ENCODE data around the gene WDR7.

WDR7 gene

GRCh38 chr18:57023275-57023882 is 372.2 kb downstream of the WDR7 start:
- Histone ChIP-seq H3K4me2 (ENCODE audit: low read length) (peak overlapping the region; percentile 57), H3K79me2 (ENCODE audit: low read length) (no peaks in the 10 kb centered on the region), H3K9me3 (ENCODE audit: insufficient read depth, low read length) (no peaks in the 10 kb centered on the region), H3K36me3 (replicated peaks; ENCODE audit: low read depth, low read length) (peaks cover 3% of the 10 kb centered on the region), H2AFZ (ENCODE audit: low read depth, low read length) (no peak overlapping the region), H3K27me3 (ENCODE audit: low read depth, low read length) (no peaks in the 10 kb centered on the region), H3K9ac (ENCODE audit: low read length) (peak overlapping the region; percentile 44), H3K4me3 (ENCODE audit: low read length) (peak overlapping the region; percentile 12), H3K27ac (ENCODE audit: low read length) (peak overlapping the region; percentile 77), H3K4me1 (ENCODE audit: low read length) (peaks cover 81% of the 10 kb centered on the region), H4K20me1 (ENCODE audit: insufficient read depth, low read length) (no peaks in the 10 kb centered on the region)
- TF ChIP-seq CTCF (IDR thresholded peaks at IDR 0.05; ENCODE audit: low read depth, low read length) (no peak), EZH2phosphoT487 (IDR thresholded peaks at IDR 0.05; ENCODE audit: low read depth) (no peak)

GRCh38 chr18:57025540-57025939 is 374.4 kb downstream of the WDR7 start:
- H3K36me3 ChIP-seq (replicated peaks; ENCODE audit: low read depth, low read length) = peaks cover 3% of the 10 kb centered on the region
- H3K4me3 ChIP-seq (ENCODE audit: low read length) = peak overlapping the region; percentile 24
- H3K4me2 ChIP-seq (ENCODE audit: low read length) = peak overlapping the region; percentile 57
- no peaks in the 10 kb centered on the region for H3K27me3 ChIP-seq (ENCODE audit: low read depth, low read length)
- peaks cover 59% of the 10 kb centered on the region for H3K4me1 ChIP-seq (ENCODE audit: low read length)
- H4K20me1 ChIP-seq (ENCODE audit: insufficient read depth, low read length) = no peaks in the 10 kb centered on the region
- H3K27ac ChIP-seq (ENCODE audit: low read length) = peak overlapping the region; percentile 23
- 0 out of 2 replicates have a peak overlapping the region, but pooled peaks have one; percentile 1 for H2AFZ ChIP-seq (ENCODE audit: low read depth, low read length)
- H3K79me2 ChIP-seq (ENCODE audit: low read length) = no peaks in the 10 kb centered on the region
- no peak for TF ChIP-seq EZH2phosphoT487 (IDR thresholded peaks at IDR 0.05; ENCODE audit: low read depth)
- no peak for TF ChIP-seq CTCF (IDR thresholded peaks at IDR 0.05; ENCODE audit: low read depth, low read length)
- H3K9ac ChIP-seq (ENCODE audit: low read length) = peak overlapping the region; percentile 18
- no peaks in the 10 kb centered on the region for H3K9me3 ChIP-seq (ENCODE audit: insufficient read depth, low read length)

GRCh38 chr18:57026316-57026715 is 375.2 kb downstream of the WDR7 start:
- TF ChIP-seq EZH2phosphoT487 (IDR thresholded peaks at IDR 0.05; ENCODE audit: low read depth) (no peak), CTCF (IDR thresholded peaks at IDR 0.05; ENCODE audit: low read depth, low read length) (no peak)
- no peaks in the 10 kb centered on the region for H3K36me3 ChIP-seq (replicated peaks; ENCODE audit: low read depth, low read length)
- H3K27ac ChIP-seq (ENCODE audit: low read length) = no peak overlapping the region
- H3K9me3 ChIP-seq (ENCODE audit: insufficient read depth, low read length) = no peaks in the 10 kb centered on the region
- H3K27me3 ChIP-seq (ENCODE audit: low read depth, low read length) = no peaks in the 10 kb centered on the region
- H3K4me2 ChIP-seq (ENCODE audit: low read length) = peak overlapping the region; percentile 57; the same call in 1 of the 2 replicates
- H2AFZ ChIP-seq (ENCODE audit: low read depth, low read length) = no peak overlapping the region
- no peaks in the 10 kb centered on the region for H3K79me2 ChIP-seq (ENCODE audit: low read length)
- peaks cover 51% of the 10 kb centered on the region for H3K4me1 ChIP-seq (ENCODE audit: low read length)
- no peak overlapping the region for H3K4me3 ChIP-seq (ENCODE audit: low read length)
- no peaks in the 10 kb centered on the region for H4K20me1 ChIP-seq (ENCODE audit: insufficient read depth, low read length)
- H3K9ac ChIP-seq (ENCODE audit: low read length) = no peak overlapping the region

GRCh38 chr18:57027190-57027708 is 376.1 kb downstream of the WDR7 start:
- Histone ChIP-seq H3K27me3 (ENCODE audit: low read depth, low read length) (no peaks in the 10 kb centered on the region), H3K79me2 (ENCODE audit: low read length) (no peaks in the 10 kb centered on the region), H3K4me1 (ENCODE audit: low read length) (peaks cover 42% of the 10 kb centered on the region), H3K4me2 (ENCODE audit: low read length) (no peak overlapping the region), H3K27ac (ENCODE audit: low read length) (no peak overlapping the region), H2AFZ (ENCODE audit: low read depth, low read length) (no peak overlapping the region), H3K9ac (ENCODE audit: low read length) (no peak overlapping the region), H3K36me3 (replicated peaks; ENCODE audit: low read depth, low read length) (no peaks in the 10 kb centered on the region), H3K4me3 (ENCODE audit: low read length) (no peak overlapping the region), H3K9me3 (ENCODE audit: insufficient read depth, low read length) (no peaks in the 10 kb centered on the region), H4K20me1 (ENCODE audit: insufficient read depth, low read length) (no peaks in the 10 kb centered on the region)
- TF ChIP-seq EZH2phosphoT487 (IDR thresholded peaks at IDR 0.05; ENCODE audit: low read depth) (no peak), CTCF (IDR thresholded peaks at IDR 0.05; ENCODE audit: low read depth, low read length) (no peak)

Data from OCI-LY3 (cell line).